Lower leg skin (tissue), 4 donors: ENCODE measurements around the gene RSPRY1. TPM values are rescaled to one million over a fixed set of nuclear protein-coding genes. Genes with fewer than 3 reads are reported as not detected.
A peak's percentile ranks its signal among the peaks of the same experiment; 100 is the strongest.
"Not testable (repeated sequence)": the region's sequence is repeated elsewhere in the genome, so short reads cannot be mapped to it uniquely, and the experiment has no call there.

Experiments used
- DNase-seq, 2 donors: peaks; one replicate each; pipeline ENCODE4 v3.0.0-alpha.2; 2019; ENCODE audit warnings: low spot score in 2 of 2
- H3K4me3 ChIP-seq: fragments of 200-600 bp; sonication (generic); 2 replicates; pipeline ENCODE4 v1.5.1; 2017; ENCODE audit warnings: mild to moderate bottlenecking, low read depth; ENCODE audit not compliant: poor library complexity, severe bottlenecking
- POLR2A ChIP-seq, 2 donors: fragments of 450-650 bp; IDR thresholded peaks; one replicate each; pipeline ENCODE4 v1.6.1; 2016 to 2017; ENCODE audit warnings: antibody characterized with exemption in 2 of 2, mild to moderate bottlenecking in 1 of 2, moderate library complexity in 1 of 2
- WGBS, 2 donors: methylation state at CpG; one replicate each; pipeline ENCODE4 v1.1.5; 2018; 5-methylcytosine and 5-hydroxymethylcytosine counted together
- intact Hi-C: fragments of 100-400 bp; cut with DNase I; formaldehyde crosslinking; loops from one replicate; pipeline ENCODE4 v1.15.0; 2023; ENCODE audit warnings: low total_unique reads
- total RNA-seq, 4 donors: library from RNA; depleted of rRNA; stranded (reverse); fragments of >200 nt; gene quantifications; one replicate each; pipeline ENCODE4 v1.1.0, GENCODE V29; 2016
- TF ChIP-seq, protein P1 (sequence below), 3 donors: fragments of 450-650 bp; IDR thresholded peaks; one replicate each; pipeline ENCODE4 v1.5.1; 2016; ENCODE audit warnings: antibody characterized with exemption in 3 of 3, mild to moderate bottlenecking in 3 of 3, moderate library complexity in 2 of 3

RSPRY1 gene
- total RNA-seq, 4 donors from 2014 or later = 23.8 to 31.2 (median 26.8) TPM

DNA sequence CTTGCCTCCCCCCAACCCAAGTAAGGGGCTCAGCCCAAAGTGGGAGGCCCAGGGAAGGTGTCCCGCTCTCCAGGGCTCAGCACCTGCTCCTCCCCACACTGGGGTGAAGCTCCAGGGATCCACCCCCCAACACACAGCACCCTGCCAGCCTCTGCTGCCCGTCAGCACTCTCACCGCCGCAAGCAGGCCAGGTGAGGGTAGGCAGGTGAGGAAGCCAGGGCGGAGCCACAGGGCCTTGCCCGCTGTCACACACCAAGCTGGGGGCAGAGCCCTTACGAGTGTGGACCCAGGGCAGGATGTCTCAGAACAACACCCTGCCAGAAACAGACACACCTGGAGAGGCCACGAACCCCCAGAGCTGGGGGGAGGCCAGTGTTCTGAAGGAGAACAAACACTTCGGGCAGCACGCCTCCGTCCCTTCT, 78.8 kb downstream of the RSPRY1 start:
- 59 to 64% methylated on average over 9 to 11 of the region's 11 CpGs for WGBS, 2 donors
- H3K4me3 ChIP-seq = no peak overlapping the region
- intact Hi-C loops = no loop called here
- DNase-seq = peak in 1 of 2 donors; percentile 38
- no peak for TF ChIP-seq POLR2A (IDR thresholded peaks at IDR 0.05)
- TF ChIP-seq, protein P1, sequence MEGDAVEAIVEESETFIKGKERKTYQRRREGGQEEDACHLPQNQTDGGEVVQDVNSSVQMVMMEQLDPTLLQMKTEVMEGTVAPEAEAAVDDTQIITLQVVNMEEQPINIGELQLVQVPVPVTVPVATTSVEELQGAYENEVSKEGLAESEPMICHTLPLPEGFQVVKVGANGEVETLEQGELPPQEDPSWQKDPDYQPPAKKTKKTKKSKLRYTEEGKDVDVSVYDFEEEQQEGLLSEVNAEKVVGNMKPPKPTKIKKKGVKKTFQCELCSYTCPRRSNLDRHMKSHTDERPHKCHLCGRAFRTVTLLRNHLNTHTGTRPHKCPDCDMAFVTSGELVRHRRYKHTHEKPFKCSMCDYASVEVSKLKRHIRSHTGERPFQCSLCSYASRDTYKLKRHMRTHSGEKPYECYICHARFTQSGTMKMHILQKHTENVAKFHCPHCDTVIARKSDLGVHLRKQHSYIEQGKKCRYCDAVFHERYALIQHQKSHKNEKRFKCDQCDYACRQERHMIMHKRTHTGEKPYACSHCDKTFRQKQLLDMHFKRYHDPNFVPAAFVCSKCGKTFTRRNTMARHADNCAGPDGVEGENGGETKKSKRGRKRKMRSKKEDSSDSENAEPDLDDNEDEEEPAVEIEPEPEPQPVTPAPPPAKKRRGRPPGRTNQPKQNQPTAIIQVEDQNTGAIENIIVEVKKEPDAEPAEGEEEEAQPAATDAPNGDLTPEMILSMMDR (IDR thresholded peaks at IDR 0.05) = no peak

DNA sequence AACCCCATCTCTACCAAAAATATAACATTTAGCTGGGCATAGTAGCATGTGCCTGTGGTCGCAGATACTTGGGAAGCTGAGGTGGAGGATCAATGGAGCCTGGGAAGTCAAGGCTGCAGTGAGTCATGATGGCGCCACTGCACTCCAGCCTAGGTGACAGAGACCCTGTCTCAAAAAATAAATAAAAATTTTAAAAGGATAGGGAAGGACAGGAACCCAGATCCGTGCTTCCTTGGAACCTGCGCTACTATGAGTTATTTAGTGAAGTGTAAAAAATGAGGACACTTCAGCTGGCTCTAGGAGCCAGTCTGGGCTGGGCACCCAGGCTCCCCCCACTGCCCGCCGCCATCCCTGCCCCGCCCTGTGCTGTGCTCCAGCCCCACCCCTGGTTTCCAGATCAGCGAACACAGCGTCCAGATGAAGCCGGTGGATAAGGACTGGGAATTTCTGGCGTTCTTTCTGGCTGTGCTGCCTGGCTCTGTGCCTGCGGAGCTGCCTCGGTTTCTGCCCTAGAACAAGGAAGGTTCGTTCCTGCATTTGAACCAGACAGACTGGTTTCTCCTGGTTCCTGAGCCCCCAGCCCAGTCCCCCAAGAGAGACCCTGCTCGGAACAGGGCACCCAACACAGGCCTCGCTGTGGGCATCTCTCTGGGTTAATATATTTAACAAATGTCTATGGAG, 79.9 kb downstream of the RSPRY1 start:
- 33 to 47% methylated on average over 13 to 16 of the region's 16 CpGs for WGBS, 2 donors
- intact Hi-C loops = no loop called here
- H3K4me3 ChIP-seq = no peak overlapping the region
- TF ChIP-seq, protein P1 (IDR thresholded peaks at IDR 0.05) = no peak
- TF ChIP-seq POLR2A (IDR thresholded peaks at IDR 0.05) = no peak
- peak; percentile 82 to 90 for DNase-seq

DNA sequence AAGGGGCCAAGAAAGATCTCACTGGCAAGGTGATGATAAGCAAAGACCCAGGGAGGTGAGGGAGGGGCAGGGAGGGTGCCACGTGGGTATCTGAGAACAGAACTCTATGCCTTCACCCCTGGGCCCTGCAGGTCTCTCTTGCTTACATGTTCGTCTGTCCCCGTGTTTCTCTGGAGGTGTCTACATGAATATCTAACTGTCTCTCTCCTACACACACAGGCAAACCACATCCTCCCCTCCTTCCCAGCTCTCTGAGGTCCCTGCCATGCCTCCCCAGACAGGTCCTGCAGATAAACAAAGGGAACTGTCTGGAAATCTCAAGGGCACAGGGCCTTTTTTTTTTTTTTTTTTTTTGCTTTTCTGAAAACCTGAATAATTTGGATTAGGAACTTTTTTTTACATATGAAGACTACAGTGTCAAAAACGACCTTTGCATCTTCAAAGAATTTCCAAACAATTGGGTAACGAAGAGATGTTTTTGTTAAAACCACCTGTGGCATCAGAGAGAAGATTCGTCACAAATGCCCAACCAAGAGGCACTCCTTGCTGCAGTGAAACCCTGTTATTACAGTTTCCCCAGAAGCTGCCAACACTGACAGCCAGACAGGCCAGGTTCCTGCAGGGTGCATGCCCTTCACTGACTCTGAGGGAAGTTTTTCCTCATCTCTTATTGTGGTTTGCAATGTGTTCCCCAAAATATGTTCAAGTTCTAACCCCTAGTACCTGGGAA, 80.6 kb downstream of the RSPRY1 start:
- TF ChIP-seq, protein P1 (IDR thresholded peaks at IDR 0.05) = no peak
- no peak for TF ChIP-seq POLR2A (IDR thresholded peaks at IDR 0.05)
- DNase-seq = no peak
- intact Hi-C loops = no loop called here
- H3K4me3 ChIP-seq = no peak overlapping the region
- WGBS, 2 donors = 40 to 41% methylated on average over 6 of the region's 6 CpGs

DNA sequence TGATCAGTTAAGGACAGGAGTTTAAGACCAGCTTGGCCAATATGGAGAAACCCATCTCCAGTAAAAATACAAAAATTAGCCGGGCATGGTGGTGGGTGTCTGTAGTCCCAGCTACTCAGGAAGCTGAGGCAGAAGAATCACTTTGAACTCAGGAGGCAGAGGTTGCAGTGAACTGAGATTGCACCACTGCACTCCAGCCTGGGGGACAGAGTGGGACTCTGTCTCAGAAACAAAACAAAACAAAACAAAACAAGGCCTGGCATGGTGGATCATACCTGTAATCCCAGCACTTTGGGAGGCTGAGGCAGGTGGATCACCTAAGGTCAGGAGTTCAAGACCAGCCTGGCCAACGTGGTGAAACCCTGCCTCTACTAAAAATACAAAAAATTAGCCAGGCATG, 81.2 kb downstream of the RSPRY1 start:
- intact Hi-C loops, DNase-seq, H3K4me3 ChIP-seq: not testable (repeated sequence)
- 56 to 62% methylated on average over 2 of the region's 2 CpGs for WGBS, 2 donors

DNA sequence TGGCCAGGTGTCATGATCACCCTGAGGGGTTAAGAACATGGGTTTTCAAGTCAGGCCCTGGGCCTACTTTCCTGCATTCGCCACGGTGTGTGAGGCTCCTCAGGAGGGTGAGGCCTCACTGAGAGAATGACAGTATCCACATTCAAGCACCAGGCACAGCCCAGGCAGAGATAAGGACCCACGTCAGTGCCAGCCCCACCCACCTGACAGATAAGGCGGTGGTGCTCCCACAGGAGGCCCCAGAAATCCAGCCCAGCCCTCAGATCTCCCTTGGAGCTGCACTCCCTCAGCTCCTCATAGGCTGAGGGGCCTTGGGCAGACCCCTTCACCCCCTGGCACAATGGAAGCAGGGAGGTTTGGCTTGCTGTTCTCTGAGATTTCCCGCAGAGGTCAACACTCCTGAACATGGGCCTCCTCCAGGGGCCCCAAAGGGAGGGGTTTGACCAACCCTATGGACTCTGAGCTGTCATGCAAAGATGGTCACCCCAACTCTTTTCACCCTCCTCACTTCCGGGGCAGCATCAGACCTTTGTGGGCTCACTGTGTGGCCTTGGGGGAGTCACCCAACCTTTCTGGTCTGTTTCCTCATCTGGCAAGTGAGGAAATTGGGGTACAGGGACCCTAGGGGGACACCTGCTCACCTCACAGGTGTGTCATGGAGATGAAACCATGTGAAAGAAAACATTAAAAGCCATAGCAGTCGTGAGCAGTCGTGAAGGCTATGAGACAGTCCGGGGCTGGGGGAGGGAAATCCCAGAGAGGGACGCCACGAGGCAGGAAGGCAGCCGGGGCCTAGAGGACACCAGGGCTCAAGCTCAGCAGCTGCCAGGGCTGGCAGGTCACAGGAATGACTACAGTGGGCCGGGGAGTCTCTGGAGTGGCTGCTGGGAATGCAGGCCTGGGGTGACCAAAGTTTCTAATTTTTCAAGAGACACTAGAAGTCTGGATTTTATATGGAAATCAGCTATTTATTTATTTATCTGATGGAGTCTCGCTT, 83.0 kb downstream of the RSPRY1 start:
- 57% methylated on average over 14 of the region's 14 CpGs for WGBS, 2 donors
- no peak overlapping the region for H3K4me3 ChIP-seq
- intact Hi-C loops = no loop called here
- no peak for DNase-seq
- TF ChIP-seq, protein P1 (IDR thresholded peaks at IDR 0.05) = no peak
- TF ChIP-seq POLR2A (IDR thresholded peaks at IDR 0.05) = no peak
